Heart left ventricle (tissue), 16 donors: ENCODE results near the gene HSPBP1. TPM values are rescaled to one million over a fixed set of nuclear protein-coding genes. Genes with fewer than 3 reads are reported as not detected.

Experiments used
- ATAC-seq, 4 donors: fragments of 200-7000 bp; cut with Tn5 transposase; one replicate each; pipeline ENCODE4 v1.9.1; 2020 to 2022; ENCODE audit warnings: moderate library complexity in 4 of 4, mild to moderate bottlenecking in 3 of 4, moderate number of reproducible peaks in 1 of 4
- DNase-seq, 5 donors: peaks; one replicate each; pipeline ENCODE4 v3.0.0-alpha.2; 2020
- H3K27ac ChIP-seq, 12 donors: fragments of 200-600 bp; sonication (generic) in 4 of 12; one replicate each; pipeline versions ENCODE4 v1.5.0 to v1.8.0; 2016 to 2022; ENCODE audit warnings: mild to moderate bottlenecking in 2 of 12
- H3K27me3 ChIP-seq, 9 donors: fragments of 200-600 bp; sonication (generic) in 2 of 9; one replicate each; pipeline versions ENCODE4 v1.5.1 to v1.8.0; 2016 to 2022; ENCODE audit warnings: mild to moderate bottlenecking in 3 of 9
- H3K36me3 ChIP-seq, 9 donors: fragments of 200-600 bp; sonication (generic) in 2 of 9; one replicate each; pipeline versions ENCODE4 v1.5.0 to v1.8.0; 2018 to 2022; ENCODE audit warnings: mild to moderate bottlenecking in 2 of 9
- H3K4me1 ChIP-seq, 12 donors: fragments of 200-600 bp; sonication (generic) in 4 of 12; one replicate each; pipeline versions ENCODE4 v1.5.0 to v1.8.0; 2016 to 2022; ENCODE audit warnings: mild to moderate bottlenecking in 3 of 12
- H3K4me3 ChIP-seq, 12 donors: fragments of 200-600 bp; sonication (generic) in 4 of 12; one replicate each; pipeline versions ENCODE4 v1.5.0 to v1.8.0; 2017 to 2022; ENCODE audit warnings: mild to moderate bottlenecking in 9 of 12, moderate library complexity in 4 of 12
- H3K9me3 ChIP-seq, 12 donors: fragments of 200-600 bp; sonication (generic) in 4 of 12; one replicate each; pipeline versions ENCODE4 v1.5.0 to v1.8.0; 2016 to 2022; ENCODE audit warnings: mild to moderate bottlenecking in 1 of 12
- CTCF ChIP-seq, 12 donors: fragments of 200-600 bp; sonication (generic) in 4 of 12; IDR thresholded peaks; one replicate each; pipeline versions ENCODE4 v1.5.0 to v1.8.0; 2018 to 2022; ENCODE audit warnings: antibody characterized with exemption in 12 of 12, mild to moderate bottlenecking in 5 of 12
- POLR2A ChIP-seq, 2 donors: fragments of 450-650 bp; IDR thresholded peaks; one replicate each; pipeline ENCODE4 v1.6.1; 2017; ENCODE audit warnings: antibody characterized with exemption in 2 of 2, mild to moderate bottlenecking in 2 of 2, moderate library complexity in 2 of 2
- WGBS, 4 donors: extraction: QIAGEN DNeasy Blood & Tissue Kit in 2 of 4; methylation state at CpG; one replicate each; pipeline versions ENCODE4 v1.1.5 to v1.1.7; 2013 to 2018; 5-methylcytosine and 5-hydroxymethylcytosine counted together
- intact Hi-C, 10 donors: fragments of 100-400 bp; cut with DNase I; formaldehyde crosslinking; loops; one replicate each; pipeline versions ENCODE4 v1.11.1 to v1.14.2; 2022
- polyA plus RNA-seq, 2 donors: library from polyadenylated mRNA; stranded (reverse); fragments of 200-250 nt; gene quantifications; one replicate each; pipeline ENCODE4 v1.2.3, GENCODE V29; 2013
- total RNA-seq, 9 donors: library from RNA; depleted of rRNA in 2 of 9; stranded (reverse); fragments of >200 nt in 2 of 9; fragmentation: NEBNext Ultra II Directional in 3 of 9; extraction: Animal tissue kit (Norgen Biotek cat#: 25700) in 3 of 9; gene quantifications; one replicate each; pipeline versions ENCODE4 v1.1.0 to v1.2.4, GENCODE V29; 2016 to 2023
- donor health status: ischemic (EF 13 %, LVEDD 7.1; RV severe dilation, severe dysfunction).
- donor health status: healthy with polysubstance abuse.
- donor health status: DM: no; HTN: yes; CAD: no.
- donor health status: DM: no; HTN: no; CAD: no.
- donor health status: ischemic (EF 25% LVEDD 6.9; RV normal size, moderate dysfunction).
- donor health status: ischemic (EF 25% LVEDD 5.7; RV mildly dilated, moderate dysfunction).
- donor health status: healthy.
- donor health status: DM: yes; HTN: yes; CAD: no.
- donor health status: ischemic (EF 35%, LVEDD 5.7; RV mildly dilated, moderate dysfunction).
- donor health status: nonischemic (EF 11% LVEDD 7.7; RV severe dilation, severe dysfunction).
- donor health status: DM: yes; HTN: yes; CAD: no.
- donor health status: PGD.
- donor health status: ischemic (EF 29% LVEDD 5.4; RV normal size, mild dysfunction).
- donor health status: nonischemic (EF 23%, LVEDD 6.1; RV moderate dilation, normal function).

HSPBP1 gene
- total and polyA plus RNA-seq, 11 donors, result 25.7 to 76.0 (median 32.9) TPM

GRCh38 chr19:55229145-55229788, 50.6 kb downstream of the HSPBP1 start:
- H3K4me3 ChIP-seq, result no peak overlapping the region
- peak in 1 of 5 donors; percentile 21 for DNase-seq
- no peak for TF ChIP-seq POLR2A (IDR thresholded peaks at IDR 0.05)
- no peak for TF ChIP-seq CTCF (IDR thresholded peaks at IDR 0.05)
- intact Hi-C loops, result no loop called here
- WGBS, 4 donors, result 91 to 96% (median 95%) methylated on average over 16 to 18 of the region's 18 CpGs
- peak overlapping the region in 3 of 12 donors; percentile 55 to 84 (median 65) for H3K27ac ChIP-seq
- peaks cover 4 to 79% (median 56%) of the 10 kb centered on the region in 9 donors for H3K36me3 ChIP-seq
- peaks cover 0 to 24% (median 8%) of the 10 kb centered on the region in 12 donors for H3K4me1 ChIP-seq
- H3K27me3 ChIP-seq, result no peaks in the 10 kb centered on the region
- no peak for ATAC-seq
- no peaks in the 10 kb centered on the region for H3K9me3 ChIP-seq

GRCh38 chr19:55228403-55229031, 51.4 kb downstream of the HSPBP1 start, which contains the start of gene TMEM86B:
Gene TMEM86B (minus strand): TSS chr19:55228763. CDS start chr19:55228741, 22 bp downstream.
- H3K4me3 ChIP-seq, result no peak within 1 kb of the TSS
- peaks cover 0 to 24% (median 8%) of the 10 kb centered on the region in 12 donors for H3K4me1 ChIP-seq
- no peaks in the 10 kb centered on the region for H3K27me3 ChIP-seq
- DNase-seq (peak in 2 of 5 donors; percentile 20 to 37), ATAC-seq (peak in 3 of 4 donors; percentile 1 to 12 (median 8))
- peak within 1 kb of the TSS in 10 of 12 donors; percentile 33 to 84 (median 54) for H3K27ac ChIP-seq
- H3K36me3 ChIP-seq, result peaks cover 4 to 72% (median 54%) of the 10 kb centered on the region in 9 donors
- WGBS, 4 donors, result 58 to 64% (median 61%) methylated on average over 4 to 12 of the region's 12 CpGs
- H3K9me3 ChIP-seq, result no peaks in the 10 kb centered on the region
- TF ChIP-seq POLR2A (IDR thresholded peaks at IDR 0.05) (no peak), CTCF (IDR thresholded peaks at IDR 0.05) (no peak)
- intact Hi-C loops, result no loop called here

- H3K27ac ChIP-seq, result peak overlapping the region in 10 of 12 donors; percentile 33 to 84 (median 54)
- intact Hi-C loops, result no loop called here
- peak; percentile 86 to 91 (median 90) for ATAC-seq
- no peak for TF ChIP-seq CTCF (IDR thresholded peaks at IDR 0.05)
- no peak for TF ChIP-seq POLR2A (IDR thresholded peaks at IDR 0.05)
- DNase-seq, result peak in 4 of 5 donors; percentile 68 to 84 (median 78)
- 42 to 51% (median 45%) methylated on average over 12 to 17 of the region's 17 CpGs for WGBS, 4 donors
- H3K9me3 ChIP-seq, result no peaks in the 10 kb centered on the region
- no peak overlapping the region for H3K4me3 ChIP-seq
- H3K36me3 ChIP-seq, result peaks cover 4 to 67% (median 49%) of the 10 kb centered on the region in 9 donors
- peaks cover 0 to 24% (median 8%) of the 10 kb centered on the region in 12 donors for H3K4me1 ChIP-seq
- no peaks in the 10 kb centered on the region for H3K27me3 ChIP-seq
Observed at GRCh38 chr19:55228015-55228391, 51.9 kb downstream of the HSPBP1 start.
